Left ventricle myocardium inferior (tissue), 1 donor: ENCODE data around the gene SPARCL1. TPM values are rescaled to one million over a fixed set of nuclear protein-coding genes. Genes with fewer than 3 reads are reported as not detected.

ENCODE experiments used
- DNase-seq: peaks from one replicate; pipeline ENCODE4 v3.0.0-alpha.2; 2020
- H3K27ac ChIP-seq: fragments of 200-600 bp; replicated peaks from 2 replicates; pipeline ENCODE4 v1.8.0; 2021
- H3K27me3 ChIP-seq: fragments of 200-600 bp; 2 replicates; pipeline ENCODE4 v1.8.0; 2021; ENCODE audit warnings: low read depth
- H3K36me3 ChIP-seq: fragments of 200-600 bp; 2 replicates; pipeline ENCODE4 v1.8.0; 2021
- H3K4me1 ChIP-seq: fragments of 200-600 bp; 2 replicates; pipeline ENCODE4 v1.8.0; 2021
- H3K4me3 ChIP-seq: fragments of 200-600 bp; 2 replicates; pipeline ENCODE4 v1.8.0; 2021; ENCODE audit warnings: mild to moderate bottlenecking, moderate library complexity
- H3K9me3 ChIP-seq: fragments of 200-600 bp; replicated peaks from 2 replicates; pipeline ENCODE4 v1.8.0; 2021
- intact Hi-C: fragments of 100-400 bp; cut with micrococcal nuclease; formaldehyde crosslinking; loops from one replicate; pipeline ENCODE4 v1.11.0; 2022
- total RNA-seq: library from RNA; stranded (reverse); fragmentation: NEBNext Ultra II Directional; extraction: Animal tissue kit (Norgen Biotek cat#: 25700); gene quantifications from one replicate; pipeline ENCODE4 v1.2.1, GENCODE V29; 2021
- TF ChIP-seq, protein P1 (sequence below): fragments of 200-600 bp; IDR thresholded peaks from 2 replicates; pipeline ENCODE4 v1.8.0; 2021; ENCODE audit warnings: antibody characterized with exemption, mild to moderate bottlenecking, borderline replicate concordance
- donor health status: DM: no; HTN: yes; CAD: no; lungs with severe emphysema.

The SPARCL1 gene
- total RNA-seq, 1 donor from 2014 or later, result 292 TPM

DNA sequence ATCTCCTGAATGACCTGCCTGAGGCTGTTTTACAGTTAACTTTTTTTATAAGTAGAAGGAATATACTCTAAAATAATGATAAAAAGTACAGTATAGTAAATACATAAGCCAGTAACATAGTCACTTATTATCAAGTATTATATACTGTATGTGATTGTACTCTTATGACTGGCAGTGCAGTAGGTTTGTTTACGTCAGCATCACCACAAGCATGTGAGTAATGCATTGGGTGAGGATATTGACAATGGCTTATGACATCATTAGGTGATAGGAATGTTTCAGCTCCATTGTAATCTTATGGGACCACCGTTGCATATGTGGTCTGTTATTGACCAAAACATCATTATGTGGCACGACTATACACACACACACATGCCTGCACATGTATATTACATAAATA is 86.3 kb downstream of the SPARCL1 start:
- Histone ChIP-seq H3K27me3 (no peaks in the 10 kb centered on the region), H3K4me3 (no peak overlapping the region), H3K27ac (no peak overlapping the region), H3K4me1 (no peaks in the 10 kb centered on the region), H3K9me3 (no peaks in the 10 kb centered on the region), H3K36me3 (peaks cover 78% of the 10 kb centered on the region)
- TF ChIP-seq, protein P1, sequence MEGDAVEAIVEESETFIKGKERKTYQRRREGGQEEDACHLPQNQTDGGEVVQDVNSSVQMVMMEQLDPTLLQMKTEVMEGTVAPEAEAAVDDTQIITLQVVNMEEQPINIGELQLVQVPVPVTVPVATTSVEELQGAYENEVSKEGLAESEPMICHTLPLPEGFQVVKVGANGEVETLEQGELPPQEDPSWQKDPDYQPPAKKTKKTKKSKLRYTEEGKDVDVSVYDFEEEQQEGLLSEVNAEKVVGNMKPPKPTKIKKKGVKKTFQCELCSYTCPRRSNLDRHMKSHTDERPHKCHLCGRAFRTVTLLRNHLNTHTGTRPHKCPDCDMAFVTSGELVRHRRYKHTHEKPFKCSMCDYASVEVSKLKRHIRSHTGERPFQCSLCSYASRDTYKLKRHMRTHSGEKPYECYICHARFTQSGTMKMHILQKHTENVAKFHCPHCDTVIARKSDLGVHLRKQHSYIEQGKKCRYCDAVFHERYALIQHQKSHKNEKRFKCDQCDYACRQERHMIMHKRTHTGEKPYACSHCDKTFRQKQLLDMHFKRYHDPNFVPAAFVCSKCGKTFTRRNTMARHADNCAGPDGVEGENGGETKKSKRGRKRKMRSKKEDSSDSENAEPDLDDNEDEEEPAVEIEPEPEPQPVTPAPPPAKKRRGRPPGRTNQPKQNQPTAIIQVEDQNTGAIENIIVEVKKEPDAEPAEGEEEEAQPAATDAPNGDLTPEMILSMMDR, result no peak
- no peak for DNase-seq
- intact Hi-C loops, result no loop called here

DNA sequence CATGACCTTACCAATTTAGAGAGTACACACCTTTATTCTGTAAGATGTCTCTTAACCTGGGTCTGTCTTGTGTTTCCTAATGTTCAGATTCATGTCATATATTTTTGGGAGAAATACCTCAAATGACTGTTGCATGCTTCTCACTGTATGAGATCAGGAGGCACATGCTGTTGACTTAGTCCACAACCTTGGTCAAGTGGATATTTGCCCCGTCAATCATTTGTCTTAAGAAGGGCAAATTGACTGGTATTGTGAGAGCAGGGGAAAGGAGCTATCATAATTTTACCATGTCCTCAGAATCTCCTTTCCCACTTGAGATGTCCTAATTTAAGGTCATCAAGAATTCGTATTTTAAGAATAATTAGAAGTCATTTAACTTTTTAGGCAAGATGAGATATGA is 95.8 kb downstream of the SPARCL1 start:
- Histone ChIP-seq H3K4me1 (peaks cover 9% of the 10 kb centered on the region), H3K27me3 (no peaks in the 10 kb centered on the region), H3K4me3 (no peak overlapping the region), H3K27ac (no peak overlapping the region), H3K36me3 (peaks cover 31% of the 10 kb centered on the region), H3K9me3 (no peaks in the 10 kb centered on the region)
- TF ChIP-seq, protein P1, result no peak
- no peak for DNase-seq
- intact Hi-C loops, result no loop called here

DNA sequence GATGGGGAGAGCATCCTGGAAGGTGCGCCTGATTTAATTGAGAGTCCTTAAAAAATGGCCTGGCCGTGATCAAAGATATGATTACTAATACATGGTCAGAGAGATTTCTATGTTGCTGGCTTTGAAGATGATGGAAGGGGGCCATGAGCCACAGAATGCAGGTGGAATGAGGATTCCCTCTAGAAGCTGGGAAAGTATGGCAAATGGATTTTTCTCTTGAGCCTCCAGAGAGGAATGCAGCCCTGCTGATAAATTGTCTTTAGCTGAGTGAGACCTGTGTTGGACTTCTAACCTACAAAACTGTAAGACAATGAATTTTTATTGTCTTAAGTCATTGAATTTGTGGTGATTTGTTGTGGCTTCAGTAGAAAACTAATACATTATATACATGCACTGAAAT is 99.1 kb downstream of the SPARCL1 start:
- DNase-seq, result no peak
- Histone ChIP-seq H3K9me3 (no peaks in the 10 kb centered on the region), H3K4me3 (no peak overlapping the region), H3K4me1 (peaks cover 23% of the 10 kb centered on the region), H3K27me3 (no peaks in the 10 kb centered on the region), H3K27ac (no peak overlapping the region), H3K36me3 (peaks cover 2% of the 10 kb centered on the region)
- TF ChIP-seq, protein P1, result no peak
- intact Hi-C loops, result no loop called here

DNA sequence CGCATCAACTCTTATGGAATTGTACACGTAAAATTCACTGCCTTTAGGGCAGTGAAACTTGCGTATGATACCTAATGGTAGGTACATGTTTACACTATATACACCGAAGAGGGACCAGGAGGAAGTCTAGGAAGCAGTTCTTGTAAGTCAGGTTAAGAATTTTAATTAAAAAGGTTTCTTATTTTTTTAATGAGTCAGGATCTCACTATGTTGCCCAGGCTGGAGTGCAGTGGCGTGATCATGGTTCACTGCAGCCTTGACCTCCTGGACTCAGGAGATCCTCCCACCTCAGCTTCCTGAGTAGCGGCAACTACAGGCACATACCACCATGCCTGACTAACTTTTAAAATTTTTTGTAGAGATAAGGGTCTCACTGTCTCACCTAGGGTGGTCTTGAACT is 100.2 kb downstream of the SPARCL1 start:
- H3K4me3 ChIP-seq, result no peak overlapping the region
- no peaks in the 10 kb centered on the region for H3K27me3 ChIP-seq
- H3K36me3 ChIP-seq, result no peaks in the 10 kb centered on the region
- H3K27ac ChIP-seq, result no peak overlapping the region
- DNase-seq, result no peak
- H3K4me1 ChIP-seq, result peaks cover 33% of the 10 kb centered on the region
- TF ChIP-seq, protein P1, result no peak
- intact Hi-C loops, result no loop called here
- H3K9me3 ChIP-seq, result no peaks in the 10 kb centered on the region

DNA sequence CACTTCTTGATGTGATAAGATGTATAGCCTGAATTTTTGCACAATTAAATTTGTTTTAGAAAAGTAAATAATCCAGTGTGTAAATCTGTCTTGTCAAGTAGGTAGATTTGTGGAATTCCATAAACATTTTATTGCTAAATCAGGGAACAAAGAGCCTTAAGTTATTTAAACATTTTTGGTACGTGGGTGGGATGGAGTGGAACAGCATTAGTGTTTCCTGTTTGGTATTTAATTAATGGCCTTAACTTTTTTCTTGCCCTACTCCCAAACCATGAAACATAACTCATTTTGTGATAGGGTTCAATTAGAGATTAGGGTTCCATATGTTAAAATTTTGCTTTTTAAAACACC is 101.7 kb downstream of the SPARCL1 start:
- intact Hi-C loops, result no loop called here
- Histone ChIP-seq H3K4me3 (no peak overlapping the region), H3K4me1 (peaks cover 48% of the 10 kb centered on the region), H3K27ac (no peak overlapping the region), H3K9me3 (no peaks in the 10 kb centered on the region), H3K27me3 (no peaks in the 10 kb centered on the region), H3K36me3 (no peaks in the 10 kb centered on the region)
- DNase-seq, result no peak
- TF ChIP-seq, protein P1, result no peak
